Measurements from ENCODE around the gene YIPF2. TPM values are rescaled to one million over a fixed set of nuclear protein-coding genes. Genes with fewer than 3 reads are reported as not detected.

Gene YIPF2
- total RNA-seq, 8 experiments from 2014 or later = 35.9 to 107 (median 58.1) TPM

GRCh38 chr19:10927730-10928562, 493 bp downstream of the YIPF2 start:
- Histone ChIP-seq H3K4me3 (peak overlapping the region; percentile 68 to 86 (median 82)), H3K27ac (peak overlapping the region; percentile 92 to 97), H3K4me1 (replicated peaks in 1 of 2) (peaks cover 13 to 14% of the 10 kb centered on the region in 2 donors)
- 6 to 62% (median 24%) methylated on average over 3 to 5 of the region's 47 CpGs; no CpG with 5 or more reads in 7 of the 10 experiments for WGBS, 10 experiments
- ATAC-seq (replicated peaks in 6 of 8) = peak; percentile 7 to 61 (median 52)
- in situ Hi-C loops (cut with MboI; ENCODE audit: low pct_unique_long_range_greater_than_20kb in 2 of 9, low sequenced_read_pairs in 9 of 9, unreplicated experiment in 9 of 9) = no loop called here

GRCh38 chr19:10924597-10924996, 3.8 kb downstream of the YIPF2 start:
- Histone ChIP-seq H3K27ac (no peak overlapping the region), H3K4me1 (replicated peaks in 1 of 2) (peaks cover 10% of the 10 kb centered on the region in 2 donors), H3K4me3 (no peak overlapping the region)
- ATAC-seq (replicated peaks in 6 of 8) = no peak
- in situ Hi-C loops (cut with MboI; ENCODE audit: low pct_unique_long_range_greater_than_20kb in 2 of 9, low sequenced_read_pairs in 9 of 9, unreplicated experiment in 9 of 9) = no loop called here
- 67 to 100% (median 96%) methylated on average over 2 to 4 of the region's 13 CpGs; no CpG with 5 or more reads in 7 of the 10 experiments for WGBS, 10 experiments

GRCh38 chr19:10923260-10924112, 5.0 kb downstream of the YIPF2 start:
- in situ Hi-C loops (cut with MboI; ENCODE audit: low pct_unique_long_range_greater_than_20kb in 2 of 9, low sequenced_read_pairs in 9 of 9, unreplicated experiment in 9 of 9) = no loop called here
- no peak for ATAC-seq (replicated peaks in 6 of 8)
- WGBS, 10 experiments = 85 to 100% (median 93%) methylated on average over 2 to 5 of the region's 29 CpGs; no CpG with 5 or more reads in 5 of the 10 experiments
- no peak overlapping the region for H3K27ac ChIP-seq
- peaks cover 8 to 9% of the 10 kb centered on the region in 2 donors for H3K4me1 ChIP-seq (replicated peaks in 1 of 2)
- H3K4me3 ChIP-seq = no peak overlapping the region

- Histone ChIP-seq H3K4me1 (replicated peaks in 1 of 2) (peaks cover 7 to 8% of the 10 kb centered on the region in 2 donors), H3K27ac (no peak overlapping the region), H3K4me3 (no peak overlapping the region)
- in situ Hi-C loops (cut with MboI; ENCODE audit: low pct_unique_long_range_greater_than_20kb in 2 of 9, low sequenced_read_pairs in 9 of 9, unreplicated experiment in 9 of 9) = no loop called here
- ATAC-seq (replicated peaks in 6 of 8) = no peak
- 81 to 100% (median 100%) methylated on average over 1 to 8 of the region's 13 CpGs; no CpG with 5 or more reads in 5 of the 10 experiments for WGBS, 10 experiments
Measured at GRCh38 chr19:10922638-10923014, 5.8 kb downstream of the YIPF2 start.

GRCh38 chr19:10921910-10922637, 6.4 kb downstream of the YIPF2 start:
- no peak overlapping the region for H3K27ac ChIP-seq
- in situ Hi-C loops (cut with MboI; ENCODE audit: low pct_unique_long_range_greater_than_20kb in 2 of 9, low sequenced_read_pairs in 9 of 9, unreplicated experiment in 9 of 9) = no loop called here

GRCh38 chr19:10921199-10921909, 7.1 kb downstream of the YIPF2 start:
- Histone ChIP-seq H3K4me1 (replicated peaks in 1 of 2) (no peaks in the 10 kb centered on the region), H3K27ac (no peak overlapping the region), H3K4me3 (no peak overlapping the region)
- in situ Hi-C loops (cut with MboI; ENCODE audit: low pct_unique_long_range_greater_than_20kb in 2 of 9, low sequenced_read_pairs in 9 of 9, unreplicated experiment in 9 of 9) = no loop called here
- peak in 5 of 8 experiments; percentile 24 to 29 (median 28) for ATAC-seq (replicated peaks in 6 of 8)
- 87 to 97% methylated on average over 6 of the region's 43 CpGs; no CpG with 5 or more reads in 8 of the 10 experiments for WGBS, 10 experiments

More at GRCh38 chr19:10921910-10922637, 6.4 kb downstream of the YIPF2 start:
- ATAC-seq (replicated peaks in 6 of 8) = peak in 5 of 8 experiments; percentile 6 to 21 (median 14)
- peaks cover 1 to 3% of the 10 kb centered on the region in 2 donors for H3K4me1 ChIP-seq (replicated peaks in 1 of 2)
- 20 to 81% (median 30%) methylated on average over 1 to 7 of the region's 33 CpGs; no CpG with 5 or more reads in 7 of the 10 experiments for WGBS, 10 experiments
- no peak overlapping the region for H3K4me3 ChIP-seq

GRCh38 chr19:10920781-10921180, 7.7 kb downstream of the YIPF2 start:
- ATAC-seq (replicated peaks in 6 of 8) = peak in 5 of 8 experiments; percentile 3 to 20 (median 16)
- in situ Hi-C loops (cut with MboI; ENCODE audit: low pct_unique_long_range_greater_than_20kb in 2 of 9, low sequenced_read_pairs in 9 of 9, unreplicated experiment in 9 of 9) = no loop called here
- 90 to 92% methylated on average over 2 to 5 of the region's 16 CpGs; no CpG with 5 or more reads in 8 of the 10 experiments for WGBS, 10 experiments
- no peak overlapping the region for H3K27ac ChIP-seq
- no peak overlapping the region for H3K4me3 ChIP-seq
- H3K4me1 ChIP-seq (replicated peaks in 1 of 2) = no peaks in the 10 kb centered on the region

- WGBS, 10 experiments = 92 to 100% (median 100%) methylated on average over 1 to 5 of the region's 10 CpGs; no CpG with 5 or more reads in 7 of the 10 experiments
- in situ Hi-C loops (cut with MboI; ENCODE audit: low pct_unique_long_range_greater_than_20kb in 2 of 9, low sequenced_read_pairs in 9 of 9, unreplicated experiment in 9 of 9) = no loop called here
- Histone ChIP-seq H3K27ac (no peak overlapping the region), H3K4me3 (no peak overlapping the region), H3K4me1 (replicated peaks in 1 of 2) (no peaks in the 10 kb centered on the region)
- ATAC-seq (replicated peaks in 6 of 8) = peak in 5 of 8 experiments; percentile 1 to 5 (median 2)
Measured at GRCh38 chr19:10920288-10920655, 8.2 kb downstream of the YIPF2 start.

- WGBS, 10 experiments = 85 to 100% (median 87%) methylated on average over 2 to 14 of the region's 26 CpGs; no CpG with 5 or more reads in 5 of the 10 experiments
- in situ Hi-C loops (cut with MboI; ENCODE audit: low pct_unique_long_range_greater_than_20kb in 2 of 9, low sequenced_read_pairs in 9 of 9, unreplicated experiment in 9 of 9) = no loop called here
- peak in 3 of 8 experiments; percentile 1 to 2 (median 1) for ATAC-seq (replicated peaks in 6 of 8)
- Histone ChIP-seq H3K27ac (peak overlapping the region in 1 of 2 donors; percentile 14), H3K4me3 (no peak overlapping the region), H3K4me1 (replicated peaks in 1 of 2) (no peaks in the 10 kb centered on the region)
Measured at GRCh38 chr19:10919352-10920287, 8.8 kb downstream of the YIPF2 start.

- Histone ChIP-seq H3K4me3 (no peak overlapping the region), H3K4me1 (replicated peaks in 1 of 2) (no peaks in the 10 kb centered on the region), H3K27ac (no peak overlapping the region)
- in situ Hi-C loops (cut with MboI; ENCODE audit: low pct_unique_long_range_greater_than_20kb in 2 of 9, low sequenced_read_pairs in 9 of 9, unreplicated experiment in 9 of 9) = no loop called here
- no peak for ATAC-seq (replicated peaks in 6 of 8)
- WGBS, 10 experiments = 96 to 100% (median 100%) methylated on average over 1 to 3 of the region's 11 CpGs; no CpG with 5 or more reads in 4 of the 10 experiments
Measured at GRCh38 chr19:10918359-10918758, 10.1 kb downstream of the YIPF2 start.

- Histone ChIP-seq H3K4me3 (no peak overlapping the region), H3K4me1 (replicated peaks in 1 of 2) (no peaks in the 10 kb centered on the region), H3K27ac (no peak overlapping the region)
- WGBS, 10 experiments = 93 to 100% (median 95%) methylated on average over 1 to 6 of the region's 6 CpGs; no CpG with 5 or more reads in 7 of the 10 experiments
- in situ Hi-C loops (cut with MboI; ENCODE audit: low pct_unique_long_range_greater_than_20kb in 2 of 9, low sequenced_read_pairs in 9 of 9, unreplicated experiment in 9 of 9) = no loop called here
- ATAC-seq (replicated peaks in 6 of 8) = no peak
Measured at GRCh38 chr19:10916602-10917001, 11.8 kb downstream of the YIPF2 start.

All from motor neuron (in vitro differentiated cells).